Muscle of arm (tissue), 12 donors: ENCODE measurements around the gene GRIK5. TPM values are rescaled to one million over a fixed set of nuclear protein-coding genes. Genes with fewer than 3 reads are reported as not detected.
"Not testable (repeated sequence)": the region's sequence is repeated elsewhere in the genome, so short reads cannot be mapped to it uniquely, and the experiment has no call there.

Source experiments
- DNase-seq: peaks from one replicate; pipeline ENCODE4 v3.0.0-alpha.2; 2013
- polyA plus RNA-seq, 12 donors: library from polyadenylated mRNA; unstranded; fragments of 120-200 nt; gene quantifications; one replicate each; pipeline ENCODE4 v1.2.1, GENCODE V29; 2013; ENCODE audit not compliant: insufficient read length in 12 of 12

Gene GRIK5
- polyA plus RNA-seq, 12 donors: 1.7 to 10.3 (median 3.2) TPM; not detected in 1

- DNase-seq: no peak
These were observed 16.7 kb downstream of the GRIK5 start for GRCh38 chr19:42053037-42053935.

DNA sequence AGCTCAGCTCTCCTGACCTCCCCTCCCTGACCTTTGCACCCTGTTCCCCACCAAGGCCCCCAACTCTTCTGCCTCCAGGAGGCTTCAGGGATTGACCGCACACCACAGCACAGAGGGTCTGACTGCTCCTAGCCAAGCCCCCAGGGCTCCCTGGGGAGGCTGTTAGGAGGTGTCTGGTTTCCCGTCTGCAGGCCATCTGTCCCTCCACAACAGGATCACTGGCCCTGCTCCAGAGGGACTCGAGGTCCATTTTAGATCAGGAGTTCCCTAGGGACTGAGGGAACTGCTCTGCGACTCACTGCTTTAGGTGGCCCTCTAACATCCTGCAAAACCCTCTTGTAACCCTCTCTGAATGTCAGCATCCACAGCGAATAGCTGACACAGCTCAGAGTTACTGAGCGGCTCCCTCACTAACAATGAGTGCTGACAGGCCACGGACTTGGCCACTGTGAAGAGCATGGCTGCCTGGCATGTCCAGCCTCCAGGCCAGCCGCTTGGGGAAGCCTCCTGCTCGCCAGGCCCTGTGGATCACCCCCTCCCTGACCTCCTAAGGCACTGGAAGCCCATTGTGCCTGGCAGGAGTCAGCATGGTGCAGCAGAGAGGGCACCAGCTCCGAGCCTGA lies 17.7 kb downstream of the GRIK5 start:
- no peak for DNase-seq

GRCh38 chr19:42051166-42052115 lies 18.6 kb downstream of the GRIK5 start:
- DNase-seq: no peak

- no peak for DNase-seq
These were observed 21.0 kb downstream of the GRIK5 start for GRCh38 chr19:42048992-42049391.

GRCh38 chr19:42045575-42045974 lies 24.4 kb downstream of the GRIK5 start:
- no peak for DNase-seq

DNA sequence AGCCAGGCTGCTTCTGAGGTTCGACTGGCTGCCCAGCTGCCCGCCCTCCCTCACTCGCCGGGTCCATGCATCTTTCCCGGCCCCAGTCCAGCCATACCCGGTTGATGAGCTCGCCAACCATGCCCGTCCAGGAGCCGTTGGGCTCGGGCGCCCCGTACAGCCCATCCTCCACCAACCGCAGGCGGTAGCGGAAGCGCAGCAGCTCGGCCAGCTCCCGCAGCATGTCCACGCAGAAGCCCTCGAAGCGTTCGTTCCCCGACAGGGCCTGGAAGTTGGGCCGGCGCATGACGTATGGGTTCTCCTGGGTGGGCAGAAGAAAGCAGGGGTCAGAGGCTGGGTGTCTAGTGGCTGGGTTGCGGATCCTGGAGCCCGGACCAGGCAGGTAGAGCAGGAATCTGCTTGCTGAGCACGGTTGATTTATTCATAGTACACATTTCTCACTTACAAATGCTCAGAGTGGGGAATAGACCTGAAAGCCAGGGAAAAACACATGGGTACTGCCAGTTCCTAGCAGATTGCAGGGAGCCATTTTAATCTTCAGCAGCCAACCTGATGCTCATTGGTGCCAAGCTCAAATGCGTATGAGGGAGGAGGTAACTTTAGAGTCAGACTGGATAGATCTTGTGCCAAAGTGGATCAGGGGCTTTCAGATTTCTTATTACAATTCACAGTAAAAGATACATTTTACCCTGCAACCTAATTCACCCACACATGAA lies 27.4 kb downstream of the GRIK5 start:
- no peak for DNase-seq

GRCh38 chr19:42040491-42040890 lies 29.5 kb downstream of the GRIK5 start:
- not testable (repeated sequence) for DNase-seq

GRCh38 chr19:42040031-42040430 lies 30.0 kb downstream of the GRIK5 start:
- no peak for DNase-seq

DNA sequence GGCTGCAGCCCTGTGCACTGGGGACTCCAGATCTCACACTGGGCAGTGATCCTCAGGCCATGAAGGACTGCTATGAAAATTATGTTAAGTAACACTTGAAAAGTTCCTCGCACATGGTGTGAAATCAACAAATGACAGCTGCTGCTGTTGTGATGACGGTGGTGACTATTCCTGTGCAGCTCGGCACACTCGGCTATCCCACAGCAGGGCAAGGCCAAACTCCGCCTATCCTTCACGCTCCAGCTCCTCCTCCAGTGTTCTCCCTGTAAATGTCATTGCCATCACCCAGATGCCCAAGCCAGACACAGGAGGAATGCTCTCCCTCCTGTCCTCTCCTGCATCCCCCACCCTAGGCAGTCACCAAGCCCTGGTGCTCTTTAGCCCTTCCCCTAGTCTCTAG lies 31.3 kb downstream of the GRIK5 start:
- DNase-seq: no peak

GRCh38 chr19:42037649-42038048 lies 32.4 kb downstream of the GRIK5 start:
- DNase-seq: no peak

DNA sequence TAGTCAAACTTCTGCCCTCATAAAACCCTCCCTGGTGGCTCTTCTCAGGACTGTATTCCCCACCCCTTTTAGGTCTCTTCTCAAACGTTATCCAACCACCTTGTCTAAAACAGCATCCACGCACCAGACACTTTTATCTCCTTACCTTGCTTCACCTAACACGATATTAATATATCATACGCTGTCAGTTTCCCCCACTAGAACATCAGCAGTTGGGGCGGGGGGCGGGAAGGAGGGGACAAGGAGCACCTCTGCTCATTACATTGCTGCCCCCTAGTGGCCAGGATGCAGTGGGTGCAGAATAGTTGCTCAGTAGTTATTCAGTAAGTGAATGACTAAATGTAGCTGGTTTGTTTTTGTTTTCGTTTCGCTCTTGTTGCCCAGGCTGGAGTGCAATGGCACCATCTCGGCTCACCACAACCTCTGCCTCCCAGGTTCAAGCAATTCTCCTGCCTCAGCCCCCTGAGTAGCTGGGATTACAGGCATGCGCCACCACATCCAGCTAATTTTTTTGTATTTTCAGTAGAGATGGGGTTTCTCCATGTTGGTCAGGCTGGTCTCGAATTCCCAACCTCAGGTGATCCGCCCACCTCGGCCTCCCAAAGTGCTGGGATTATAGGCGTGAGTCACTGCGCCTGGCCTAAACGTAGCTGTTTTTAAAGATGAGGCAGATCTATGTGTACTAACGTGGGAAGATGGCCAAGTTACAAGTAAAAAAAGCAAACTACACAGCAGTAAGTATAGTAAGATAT lies 35.2 kb downstream of the GRIK5 start:
- DNase-seq: peak; percentile 51

GRCh38 chr19:42033413-42033812 lies 36.6 kb downstream of the GRIK5 start:
- no peak for DNase-seq

GRCh38 chr19:42032431-42032830 lies 37.6 kb downstream of the GRIK5 start:
- DNase-seq: peak; percentile 25

DNA sequence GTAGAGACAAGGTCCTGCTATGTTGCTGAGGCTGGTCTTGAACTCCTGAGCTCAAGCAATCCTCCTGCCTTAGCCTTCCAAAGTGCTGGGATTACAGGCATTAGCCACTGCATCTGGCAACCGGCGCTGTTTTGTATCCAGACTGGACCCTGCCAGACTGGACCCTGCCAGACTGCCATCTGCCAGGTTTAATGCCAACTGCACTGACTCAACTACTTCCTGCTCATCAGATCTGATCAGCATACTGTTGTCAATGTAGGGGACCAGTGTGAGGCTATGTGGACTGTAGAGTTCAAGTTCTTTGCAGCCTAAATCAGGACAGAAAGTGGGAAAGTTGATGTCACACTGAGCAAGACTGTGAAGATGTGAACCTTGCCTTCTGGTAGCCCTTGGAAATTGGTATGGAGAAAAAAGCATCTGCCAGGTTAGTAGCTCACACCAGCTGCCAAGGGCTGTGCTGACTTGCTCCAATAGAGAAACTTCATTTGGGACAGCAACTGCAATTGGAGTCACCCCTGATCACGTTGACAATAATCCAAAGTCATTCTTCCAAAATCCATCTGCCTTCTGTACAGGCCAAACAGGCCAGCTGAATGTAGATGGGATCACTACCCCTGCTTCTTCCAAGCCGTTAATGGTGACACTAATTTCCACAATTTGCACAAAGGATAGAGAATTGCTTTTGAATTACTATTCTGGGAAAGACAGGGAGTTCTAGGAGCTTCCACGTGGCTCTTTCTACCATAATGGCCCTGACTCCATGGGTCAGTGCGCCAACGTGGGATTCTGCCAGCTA lies 39.2 kb downstream of the GRIK5 start:
- no peak for DNase-seq

DNA sequence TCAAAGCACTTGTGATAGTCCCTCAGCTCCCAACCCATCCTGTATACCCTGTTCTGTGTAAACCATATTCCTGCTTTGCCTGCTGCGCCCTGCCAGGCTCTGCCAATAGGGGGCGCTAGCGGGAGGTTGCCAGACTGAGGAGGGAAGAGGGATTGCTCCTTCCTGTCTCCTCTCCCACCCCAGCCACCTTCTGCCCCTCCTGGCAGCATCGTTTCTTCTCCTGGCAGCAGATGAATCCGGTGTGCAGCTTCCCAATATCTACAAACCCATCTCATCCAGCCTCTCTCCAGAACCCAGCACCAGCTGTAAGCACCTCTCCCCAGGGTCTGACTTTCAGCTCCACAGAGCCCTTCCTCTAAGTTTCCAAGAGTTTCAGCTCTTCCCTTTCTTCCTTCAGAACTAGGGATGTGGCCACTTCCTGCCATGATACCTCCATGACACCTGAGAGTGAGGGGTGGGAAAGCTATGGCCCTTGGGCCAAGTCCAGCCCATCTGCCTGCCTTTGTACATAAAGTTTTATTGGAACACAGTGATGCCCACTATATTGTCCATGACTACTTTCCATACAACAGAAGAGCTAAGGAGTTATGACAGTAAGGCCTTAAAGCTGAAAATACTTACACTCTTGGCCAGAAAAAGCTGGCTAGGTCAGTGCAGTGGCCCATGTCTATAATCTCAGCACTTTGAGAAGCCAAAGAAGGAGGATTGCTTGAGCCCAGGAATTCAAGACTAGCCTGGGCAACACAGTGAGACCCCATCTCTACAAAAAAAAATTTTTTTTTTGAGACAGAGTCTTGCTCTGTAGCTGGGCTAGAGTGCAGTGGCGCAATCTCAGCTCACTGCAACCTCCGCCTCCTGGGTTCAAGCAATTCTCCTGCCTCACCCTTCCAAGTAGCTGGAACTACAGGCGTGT lies 41.4 kb downstream of the GRIK5 start:
- DNase-seq: no peak

DNA sequence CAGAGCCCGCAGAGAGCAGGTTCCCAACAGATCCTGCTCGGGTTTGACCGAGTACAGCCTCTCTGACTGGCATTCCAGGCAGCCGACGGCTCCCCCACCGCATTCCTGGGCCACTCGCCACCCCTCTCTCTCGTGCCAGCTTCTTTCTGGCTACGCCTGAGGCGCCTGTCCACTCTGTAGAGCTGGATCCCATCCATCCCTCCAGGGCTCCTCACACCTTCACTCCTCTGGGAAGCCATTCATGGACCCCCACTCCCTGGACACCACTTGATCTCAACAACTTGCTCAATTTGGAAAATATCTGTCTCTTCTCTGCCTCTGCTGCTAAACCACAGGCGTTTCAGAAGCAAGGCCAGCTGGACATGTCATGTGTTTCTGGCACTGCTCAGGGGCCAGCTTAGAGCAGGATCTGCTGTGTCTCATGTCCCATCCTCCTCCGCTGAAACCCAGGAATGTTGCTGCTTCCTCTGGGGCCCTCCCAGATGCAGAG lies 45.3 kb downstream of the GRIK5 start:
- peak; percentile 27 for DNase-seq

GRCh38 chr19:42023943-42024260 lies 46.1 kb downstream of the GRIK5 start:
- DNase-seq: no peak

DNA sequence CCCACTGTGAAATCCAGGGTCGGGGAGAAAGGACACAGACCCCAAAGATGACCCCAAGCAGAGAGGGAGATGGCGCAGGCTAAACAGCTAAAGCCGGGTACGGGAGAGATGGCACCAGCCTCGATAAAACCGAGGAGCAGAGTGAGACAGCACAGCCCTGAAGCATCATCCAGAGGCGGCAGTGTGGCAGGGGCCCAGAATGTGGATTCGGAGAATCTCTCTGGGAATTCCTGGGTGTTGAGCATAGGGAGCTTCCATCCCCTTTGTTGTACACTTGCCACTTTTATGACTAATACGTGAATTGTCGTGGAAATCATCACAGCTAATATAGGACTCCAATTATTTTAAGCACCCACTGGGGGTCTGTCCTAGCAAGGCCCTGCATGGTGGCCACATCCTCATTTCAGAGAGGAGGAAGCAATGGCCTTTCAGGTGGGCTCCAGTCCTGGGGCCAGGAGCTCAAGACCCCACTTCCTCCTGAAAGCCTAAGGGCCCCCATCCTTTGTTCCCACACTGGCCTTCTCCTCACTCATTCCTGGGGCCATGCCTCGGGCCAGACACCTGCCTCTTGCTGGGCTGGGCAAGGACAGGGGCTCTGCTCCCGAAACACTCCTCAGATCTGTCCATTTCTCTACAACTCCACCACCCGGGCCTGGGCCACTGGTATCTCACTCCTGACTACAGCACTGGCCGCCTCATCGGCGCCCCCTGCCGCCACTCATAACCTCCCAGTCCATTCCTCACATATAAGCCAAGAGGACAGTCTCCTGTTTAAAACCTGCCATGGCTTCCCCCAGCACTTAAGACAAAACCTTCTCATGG lies 46.7 kb downstream of the GRIK5 start:
- no peak for DNase-seq
